DND-41 (cell line): ENCODE results near the gene IL1RAPL2.

Experiments used
- CTCF ChIP-seq: IDR thresholded peaks from 2 replicates; pipeline ENCODE4 v1.5.1; 2012; ENCODE audit warnings: borderline replicate concordance, low read length, moderate library complexity, mild to moderate bottlenecking; ENCODE audit not compliant: poor library complexity, severe bottlenecking; ENCODE audit errors: extremely low read depth
- EZH2 ChIP-seq: IDR thresholded peaks from 3 replicates; pipeline ENCODE4 v1.6.1; 2012; ENCODE audit warnings: borderline replicate concordance, low read depth, mild to moderate bottlenecking, moderate library complexity, low read length, inconsistent platforms; ENCODE audit not compliant: severe bottlenecking

GRCh38 chrX:105700331-105700730 lies 1134.3 kb downstream of the IL1RAPL2 start:
- TF ChIP-seq CTCF = no peak
- TF ChIP-seq EZH2 = no peak
